H1 (cell line): Measurements from ENCODE around the gene VAT1L. TPM values are rescaled to one million over a fixed set of nuclear protein-coding genes. Genes with fewer than 3 reads are reported as not detected.

Experiments used
- BCL11A ChIP-seq, 2 experiments: IDR thresholded peaks; one replicate each; pipeline ENCODE4 v1.6.1; 2011; ENCODE audit warnings: low read depth in 2 of 2, low read length in 2 of 2, mild to moderate bottlenecking in 2 of 2
- CBX8 ChIP-seq: fragments of 300-800, 300-1000 bp; sonication (generic); IDR thresholded peaks from 2 replicates; pipeline ENCODE4 v1.7.1; 2016; ENCODE audit warnings: low read depth, low read length, borderline replicate concordance
- CTBP2 ChIP-seq: IDR thresholded peaks from 2 replicates; pipeline ENCODE4 v1.7.0; 2011; ENCODE audit warnings: borderline replicate concordance, mild to moderate bottlenecking, moderate library complexity, mixed read lengths, low read length; ENCODE audit not compliant: insufficient read depth, insufficient read length
- GTF2F1 ChIP-seq: IDR thresholded peaks from 2 replicates; pipeline ENCODE4 v1.6.1; 2012; ENCODE audit warnings: low read depth, low read length, improper control_type of control experiment, borderline replicate concordance
- NANOG ChIP-seq: IDR thresholded peaks from 2 replicates; pipeline ENCODE4 v1.6.1; 2011; ENCODE audit warnings: low read length, low read depth, mild to moderate bottlenecking, inconsistent platforms; ENCODE audit not compliant: insufficient read depth, poor library complexity, severe bottlenecking
- SAP30 ChIP-seq: fragments of 300-600 bp; sonication (generic); IDR thresholded peaks from 2 replicates; pipeline ENCODE4 v1.7.1; 2012; ENCODE audit warnings: low read length, moderate library complexity, mild to moderate bottlenecking, inconsistent platforms; ENCODE audit not compliant: insufficient read depth, insufficient replicate concordance
- TCF12 ChIP-seq: IDR thresholded peaks from 2 replicates; pipeline ENCODE4 v1.6.1; 2011; ENCODE audit warnings: low read depth, mild to moderate bottlenecking, low read length
- polyA plus RNA-seq, 7 experiments: library from polyadenylated mRNA; depleted of rRNA in 3 of 7; stranded (reverse) in 5 of 7; unstranded in 2 of 7; fragments of >200 nt in 5 of 7; fragments of 200-250 nt in 2 of 7; gene quantifications; 1 replicate in 5 of 7; 2 replicates in 1 of 7; 4 replicates in 1 of 7; pipeline versions ENCODE4 v1.2.1 to v1.2.3, GENCODE V29; 2011 to 2013; ENCODE audit warnings: missing spikeins in 2 of 7, mixed read lengths in 2 of 7
- total RNA-seq: library from RNA; stranded (reverse); fragmentation: NEBNext Ultra II Directional; extraction: Animal tissue kit (Norgen Biotek cat#: 25700); gene quantifications from 2 replicates; pipeline ENCODE4 v1.2.1, GENCODE V29; 2021
- TF ChIP-seq, protein P1 (sequence below), 3 experiments: IDR thresholded peaks; 1 replicate in 2 of 3; 2 replicates in 1 of 3; pipeline versions ENCODE4 v1.5.1 to v1.6.1; 2011; ENCODE audit warnings: low read length in 3 of 3, mild to moderate bottlenecking in 3 of 3, inconsistent platforms in 2 of 3, low read depth in 1 of 3, moderate library complexity in 1 of 3; ENCODE audit not compliant: insufficient read depth in 1 of 3; ENCODE audit errors: control extremely low read depth in 1 of 3
- TF ChIP-seq, protein P2 (sequence below): IDR thresholded peaks from 2 replicates; pipeline ENCODE4 v1.6.1; 2012; ENCODE audit warnings: inconsistent platforms

The VAT1L gene
- total and polyA plus RNA-seq, 2 of the 8 experiments (the other 6 are each of a cell fraction or from before 2014, with no cell fraction given) = 46.3 to 48.2 TPM

DNA sequence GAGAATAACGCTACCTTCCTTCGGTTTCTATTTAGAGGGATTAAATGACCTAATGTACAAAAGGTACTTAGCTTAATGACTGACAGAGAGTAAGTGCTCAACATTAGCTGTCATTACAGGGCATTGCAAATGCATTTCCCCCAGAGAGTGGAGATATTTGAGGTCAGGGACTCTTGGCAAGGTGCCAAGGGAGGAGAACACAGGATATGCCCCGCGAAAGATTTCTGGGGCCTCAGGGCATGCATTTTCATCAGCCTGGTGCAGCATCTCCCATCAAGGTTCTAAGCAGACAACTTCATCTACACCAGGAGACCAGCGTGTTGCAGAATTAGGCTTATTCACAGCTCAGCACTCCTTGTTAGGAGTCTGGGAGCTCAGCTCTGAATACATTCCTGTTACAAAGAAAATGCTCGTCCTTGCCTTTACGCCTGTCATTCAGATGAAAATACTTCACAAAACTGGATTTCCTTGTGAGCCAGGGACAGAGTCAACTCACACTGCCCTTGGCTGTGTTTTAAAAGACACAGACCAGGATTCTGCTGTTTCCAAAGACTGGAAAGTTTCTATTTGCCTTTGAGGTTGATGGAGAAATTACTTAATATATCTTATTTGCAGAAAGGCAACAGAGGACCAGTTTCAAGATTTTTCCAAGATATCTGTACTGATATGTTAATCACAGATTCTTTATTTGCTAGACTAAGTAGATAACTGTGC is 108.2 kb downstream of the VAT1L start (continued):
- TF ChIP-seq GTF2F1 = no peak
- no peak for TF ChIP-seq CBX8
- TF ChIP-seq, protein P1, sequence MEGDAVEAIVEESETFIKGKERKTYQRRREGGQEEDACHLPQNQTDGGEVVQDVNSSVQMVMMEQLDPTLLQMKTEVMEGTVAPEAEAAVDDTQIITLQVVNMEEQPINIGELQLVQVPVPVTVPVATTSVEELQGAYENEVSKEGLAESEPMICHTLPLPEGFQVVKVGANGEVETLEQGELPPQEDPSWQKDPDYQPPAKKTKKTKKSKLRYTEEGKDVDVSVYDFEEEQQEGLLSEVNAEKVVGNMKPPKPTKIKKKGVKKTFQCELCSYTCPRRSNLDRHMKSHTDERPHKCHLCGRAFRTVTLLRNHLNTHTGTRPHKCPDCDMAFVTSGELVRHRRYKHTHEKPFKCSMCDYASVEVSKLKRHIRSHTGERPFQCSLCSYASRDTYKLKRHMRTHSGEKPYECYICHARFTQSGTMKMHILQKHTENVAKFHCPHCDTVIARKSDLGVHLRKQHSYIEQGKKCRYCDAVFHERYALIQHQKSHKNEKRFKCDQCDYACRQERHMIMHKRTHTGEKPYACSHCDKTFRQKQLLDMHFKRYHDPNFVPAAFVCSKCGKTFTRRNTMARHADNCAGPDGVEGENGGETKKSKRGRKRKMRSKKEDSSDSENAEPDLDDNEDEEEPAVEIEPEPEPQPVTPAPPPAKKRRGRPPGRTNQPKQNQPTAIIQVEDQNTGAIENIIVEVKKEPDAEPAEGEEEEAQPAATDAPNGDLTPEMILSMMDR (IDR thresholded peaks at IDR 0.05; ENCODE audit: control extremely low read depth in 1 of 3, insufficient read depth in 1 of 3, low read depth in 1 of 3, low read length in 3 of 3) = no peak
- TF ChIP-seq, protein P2, sequence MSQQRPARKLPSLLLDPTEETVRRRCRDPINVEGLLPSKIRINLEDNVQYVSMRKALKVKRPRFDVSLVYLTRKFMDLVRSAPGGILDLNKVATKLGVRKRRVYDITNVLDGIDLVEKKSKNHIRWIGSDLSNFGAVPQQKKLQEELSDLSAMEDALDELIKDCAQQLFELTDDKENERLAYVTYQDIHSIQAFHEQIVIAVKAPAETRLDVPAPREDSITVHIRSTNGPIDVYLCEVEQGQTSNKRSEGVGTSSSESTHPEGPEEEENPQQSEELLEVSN = no peak
- TF ChIP-seq CTBP2 = no peak
- no peak for TF ChIP-seq BCL11A (IDR thresholded peaks at IDR 0.05; ENCODE audit: low read depth in 2 of 2, low read length in 2 of 2)
- no peak for TF ChIP-seq SAP30
- TF ChIP-seq TCF12 = no peak
- no peak for TF ChIP-seq NANOG
